SK-N-SH (cell line): ENCODE results near the gene MYH6. TPM values are rescaled to one million over a fixed set of nuclear protein-coding genes. Genes with fewer than 3 reads are reported as not detected.

Source experiments
- CTCF ChIA-PET: fragments of 300-600, 350-600 bp; formaldehyde crosslinking; extraction: SDS; loops from one replicate; lab custom pipeline; 2021; lab: Yijun Ruan, JAX
- POLR2A ChIA-PET: fragments of 350-600 bp; sonication (Branson Sonifier 250); formaldehyde crosslinking; extraction: SDS; loops from one replicate; lab custom pipeline; 2020; ENCODE audit warnings: antibody characterized with exemption, inconsistent platforms; lab: Yijun Ruan, JAX
- DNase-seq: peaks from one replicate; pipeline ENCODE4 v3.0.0; 2012
- H2AFZ ChIP-seq: fragments of 200-600 bp; sonication (generic); 2 replicates; pipeline ENCODE4 v1.8.1; 2016; ENCODE audit warnings: antibody characterized with exemption, mild to moderate bottlenecking, low read depth
- H3F3A ChIP-seq: fragments of 200-600 bp; sonication (generic); replicated peaks from 2 replicates; pipeline ENCODE3; 2016; ENCODE audit warnings: antibody characterized with exemption, mild to moderate bottlenecking; ENCODE audit not compliant: insufficient read depth
- H3K27ac ChIP-seq, 2 experiments: fragments of 200-500 bp in 1 of 2; fragments of 200-600 bp in 1 of 2; sonication (Bioruptor generic) in 1 of 2; sonication (generic), shearing (Covaris generic) in 1 of 2; 2 replicates each; pipeline versions ENCODE4 v1.5.1 to v1.6.1; 2014 to 2016; ENCODE audit warnings: low read depth in 2 of 2, inconsistent platforms in 1 of 2, low read length in 1 of 2, mild to moderate bottlenecking in 1 of 2, mixed read lengths in 1 of 2
- H3K27me3 ChIP-seq: fragments of 200-600 bp; sonication (generic), shearing (Covaris generic); 2 replicates; pipeline ENCODE4 v1.6.1; 2016; ENCODE audit warnings: mixed run types; ENCODE audit not compliant: insufficient read depth
- H3K36me3 ChIP-seq, 2 experiments: fragments of 200-500 bp in 1 of 2; fragments of 200-600 bp in 1 of 2; sonication (Bioruptor generic) in 1 of 2; sonication (generic) in 1 of 2; replicated peaks in 1 of 2; 2 replicates each; pipeline versions ENCODE3 to v1.5.1; 2014 to 2016; ENCODE audit warnings: low read length in 1 of 2, mild to moderate bottlenecking in 1 of 2; ENCODE audit not compliant: insufficient read depth in 2 of 2, control insufficient read depth in 1 of 2
- H3K4me1 ChIP-seq, 2 experiments: fragments of 200-500 bp in 1 of 2; fragments of 200-600 bp in 1 of 2; sonication (Bioruptor generic) in 1 of 2; sonication (generic), shearing (Covaris generic) in 1 of 2; 2 replicates each; pipeline versions ENCODE4 v1.5.1 to v1.6.1; 2014 to 2016; ENCODE audit warnings: low read depth in 1 of 2, low read length in 1 of 2, mixed run types in 1 of 2; ENCODE audit not compliant: insufficient read depth in 2 of 2, control insufficient read depth in 1 of 2
- H3K4me2 ChIP-seq: fragments of 200-600 bp; sonication (generic), shearing (Covaris generic); 2 replicates; pipeline ENCODE4 v1.6.1; 2017; ENCODE audit warnings: mixed run types
- H3K4me3 ChIP-seq, 2 experiments: fragments of 200-500 bp in 1 of 2; fragments of 200-600 bp in 1 of 2; sonication (Bioruptor generic) in 1 of 2; sonication (generic), shearing (Covaris generic) in 1 of 2; 2 replicates each; pipeline versions ENCODE4 v1.5.1 to v1.8.1; 2014 to 2016; ENCODE audit warnings: low read depth in 2 of 2, inconsistent platforms in 1 of 2, low read length in 1 of 2, mild to moderate bottlenecking in 1 of 2, mixed read lengths in 1 of 2, moderate library complexity in 1 of 2
- H3K79me2 ChIP-seq: fragments of 200-600 bp; sonication (generic); 2 replicates; pipeline ENCODE4 v1.8.1; 2017; ENCODE audit warnings: mild to moderate bottlenecking; ENCODE audit not compliant: insufficient read depth
- H3K9ac ChIP-seq: fragments of 200-600 bp; sonication (generic); 2 replicates; pipeline ENCODE4 v1.6.1; 2017; ENCODE audit warnings: mixed run types
- H3K9me2 ChIP-seq: fragments of 200-600 bp; sonication (generic); 2 replicates; pipeline ENCODE4 v1.6.1; 2017; ENCODE audit warnings: mixed run types
- H3K9me3 ChIP-seq: fragments of 200-600 bp; sonication (generic); 2 replicates; pipeline ENCODE4 v1.6.1; 2017; ENCODE audit warnings: mixed run types, mild to moderate bottlenecking, moderate library complexity
- H4K20me1 ChIP-seq: fragments of 200-600 bp; sonication (generic); 2 replicates; pipeline ENCODE4 v1.6.1; 2017; ENCODE audit warnings: mild to moderate bottlenecking, mixed run types; ENCODE audit not compliant: insufficient read depth
- EP300 ChIP-seq, 2 experiments: IDR thresholded peaks; 2 replicates each; pipeline versions ENCODE4 v1.4.0 to v1.6.1; 2012; ENCODE audit warnings: borderline replicate concordance in 1 of 2, low read depth in 1 of 2, low read length in 1 of 2
- EZH2phosphoT487 ChIP-seq: fragments of 200-600 bp; sonication (generic); IDR thresholded peaks from 2 replicates; pipeline ENCODE4 v1.6.1; 2017; ENCODE audit warnings: low read depth, mixed run types, mild to moderate bottlenecking, antibody characterized with exemption, moderate library complexity, borderline replicate concordance
- FOSL2 ChIP-seq: IDR thresholded peaks from 2 replicates; pipeline ENCODE4 v1.4.0; 2012; ENCODE audit warnings: low read depth, mild to moderate bottlenecking, moderate library complexity, borderline replicate concordance
- FOXM1 ChIP-seq: IDR thresholded peaks from 2 replicates; pipeline ENCODE4 v1.4.0; 2012; ENCODE audit warnings: low read depth, mild to moderate bottlenecking
- GABPA ChIP-seq: IDR thresholded peaks from 2 replicates; pipeline ENCODE4 v1.4.0; 2012; ENCODE audit warnings: low read depth, mild to moderate bottlenecking
- GATA2 ChIP-seq: sonication (generic); formaldehyde crosslinking; IDR thresholded peaks from 2 replicates; pipeline ENCODE4 v1.5.0; 2020; ENCODE audit warnings: mild to moderate bottlenecking, missing genetic modification reagents
- NRF1 ChIP-seq: IDR thresholded peaks from 2 replicates; pipeline ENCODE4 v1.6.1; 2012; ENCODE audit warnings: low read depth, mild to moderate bottlenecking, low read length
- POLR2AphosphoS5 ChIP-seq: IDR thresholded peaks from 2 replicates; pipeline ENCODE4 v1.6.1; 2012; ENCODE audit warnings: low read depth, low read length
- SIN3A ChIP-seq: IDR thresholded peaks from 2 replicates; pipeline ENCODE4 v1.6.1; 2012; ENCODE audit warnings: low read depth, mild to moderate bottlenecking, low read length, moderate library complexity, borderline replicate concordance
- SMC3 ChIP-seq: IDR thresholded peaks from 2 replicates; pipeline ENCODE4 v1.6.1; 2012; ENCODE audit warnings: low read depth, low read length, improper control_type of control experiment
- TCF12 ChIP-seq: IDR thresholded peaks from 2 replicates; pipeline ENCODE4 v1.4.0; 2012
- YY1 ChIP-seq: IDR thresholded peaks from 2 replicates; pipeline ENCODE4 v1.4.0; 2012; ENCODE audit warnings: low read depth, mild to moderate bottlenecking
- WGBS: methylation state at CpG from one replicate; pipeline ENCODE4 v1.1.6; 2017; ENCODE audit warnings: low lambda C conversion rate; 5-methylcytosine and 5-hydroxymethylcytosine counted together
- polyA plus RNA-seq, 3 experiments: library from polyadenylated mRNA; depleted of rRNA; stranded (reverse); fragments of >200 nt; gene quantifications; 2 replicates each; pipeline ENCODE4 v1.2.3, GENCODE V29; 2012
- TF ChIP-seq, protein P1 (sequence below): fragments of 200-600 bp; sonication (generic); IDR thresholded peaks from 2 replicates; pipeline ENCODE4 v1.6.1; 2017; ENCODE audit warnings: antibody characterized with exemption, mild to moderate bottlenecking, moderate library complexity
- TF ChIP-seq, protein P2 (sequence below): IDR thresholded peaks from 2 replicates; pipeline ENCODE4; 2012
- TF ChIP-seq, protein P3 (sequence below): IDR thresholded peaks from 2 replicates; pipeline ENCODE4 v1.4.0; 2012; ENCODE audit warnings: low read depth

MYH6 gene
- polyA plus RNA-seq, 1 of the 3 experiments (the other 2 are of a cell fraction): not detected

DNA sequence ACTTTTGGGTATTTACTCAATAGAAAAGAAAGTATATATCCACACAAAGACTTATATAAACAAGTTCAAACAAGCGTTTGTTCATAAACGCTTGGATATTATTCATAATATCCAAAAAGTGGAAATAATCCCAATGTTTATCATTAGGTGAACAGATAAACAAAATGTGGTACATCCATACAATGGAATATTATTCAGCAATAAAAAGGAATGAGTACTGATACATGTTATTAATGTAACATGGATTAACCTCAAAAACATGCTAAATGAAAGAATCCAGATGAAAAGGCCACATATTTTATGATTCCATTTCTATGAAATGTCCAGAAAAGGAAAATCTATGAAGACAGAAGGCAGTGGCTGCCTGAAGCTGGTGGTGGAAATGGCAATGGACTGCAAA, 44.2 kb upstream of the MYH6 start:
- Histone ChIP-seq H3K27ac (no peak overlapping the region), H3K79me2 (no peaks in the 10 kb centered on the region), H3K9me3 (no peaks in the 10 kb centered on the region), H3K27me3 (no peaks in the 10 kb centered on the region; the same call in 1 of the 2 replicates), H3K4me3 (no peak overlapping the region), H3K4me2 (no peak overlapping the region), H2AFZ (no peak overlapping the region), H3K9ac (no peak overlapping the region), H3K36me3 (no peaks in the 10 kb centered on the region), H3K4me1 (peaks cover 0 to 7% of the 10 kb centered on the region in 2 experiments; a peak in 2 of 4 replicates), H3K9me2 (no peaks in the 10 kb centered on the region), H4K20me1 (no peaks in the 10 kb centered on the region), H3F3A (no peaks in the 10 kb centered on the region)
- WGBS: 71% methylated on average over 2 of the region's 2 CpGs
- no peak for TF ChIP-seq NRF1
- no peak for TF ChIP-seq POLR2AphosphoS5
- ChIA-PET POLR2A (no interaction called here), CTCF (interaction anchor here (1.0 kb wide), 1 partner anchor 16 kb away, joined by 3 read pairs; no protein-coding TSS in a partner anchor)
- DNase-seq: no peak

DNA sequence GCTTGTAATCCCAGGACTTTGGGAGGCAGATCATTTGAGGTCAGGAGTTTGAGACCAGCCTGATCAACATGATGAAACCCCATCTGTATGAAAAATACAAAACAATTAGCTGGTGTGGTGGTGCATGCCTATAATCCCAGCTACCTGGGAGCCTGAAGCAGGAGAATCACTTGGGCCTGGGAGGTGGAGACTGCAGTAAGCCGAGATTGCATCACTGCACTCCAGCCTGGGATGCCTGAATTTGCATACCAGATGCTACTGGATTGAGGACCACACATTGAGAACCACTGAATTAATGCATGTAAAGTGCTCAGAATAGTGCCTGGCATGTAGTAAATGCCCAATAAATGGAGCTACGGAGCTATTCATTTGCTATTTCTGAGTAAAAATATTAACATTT, 42.3 kb upstream of the MYH6 start:
- Histone ChIP-seq H3K4me1 (peaks cover 0 to 7% of the 10 kb centered on the region in 2 experiments; a peak in 2 of 4 replicates), H3F3A (no peaks in the 10 kb centered on the region), H2AFZ (no peak overlapping the region), H3K9me2 (no peaks in the 10 kb centered on the region), H3K9me3 (no peaks in the 10 kb centered on the region), H3K9ac (no peak overlapping the region), H3K79me2 (no peaks in the 10 kb centered on the region), H3K36me3 (no peaks in the 10 kb centered on the region), H3K4me2 (no peak overlapping the region), H3K4me3 (no peak overlapping the region), H4K20me1 (no peaks in the 10 kb centered on the region), H3K27ac (no peak overlapping the region), H3K27me3 (no peaks in the 10 kb centered on the region; the same call in 1 of the 2 replicates)
- WGBS: 23% methylated on average over 2 of the region's 2 CpGs
- TF ChIP-seq SIN3A: no peak
- TF ChIP-seq SMC3: no peak
- no peak for TF ChIP-seq YY1
- TF ChIP-seq FOXM1: no peak
- TF ChIP-seq, protein P1, sequence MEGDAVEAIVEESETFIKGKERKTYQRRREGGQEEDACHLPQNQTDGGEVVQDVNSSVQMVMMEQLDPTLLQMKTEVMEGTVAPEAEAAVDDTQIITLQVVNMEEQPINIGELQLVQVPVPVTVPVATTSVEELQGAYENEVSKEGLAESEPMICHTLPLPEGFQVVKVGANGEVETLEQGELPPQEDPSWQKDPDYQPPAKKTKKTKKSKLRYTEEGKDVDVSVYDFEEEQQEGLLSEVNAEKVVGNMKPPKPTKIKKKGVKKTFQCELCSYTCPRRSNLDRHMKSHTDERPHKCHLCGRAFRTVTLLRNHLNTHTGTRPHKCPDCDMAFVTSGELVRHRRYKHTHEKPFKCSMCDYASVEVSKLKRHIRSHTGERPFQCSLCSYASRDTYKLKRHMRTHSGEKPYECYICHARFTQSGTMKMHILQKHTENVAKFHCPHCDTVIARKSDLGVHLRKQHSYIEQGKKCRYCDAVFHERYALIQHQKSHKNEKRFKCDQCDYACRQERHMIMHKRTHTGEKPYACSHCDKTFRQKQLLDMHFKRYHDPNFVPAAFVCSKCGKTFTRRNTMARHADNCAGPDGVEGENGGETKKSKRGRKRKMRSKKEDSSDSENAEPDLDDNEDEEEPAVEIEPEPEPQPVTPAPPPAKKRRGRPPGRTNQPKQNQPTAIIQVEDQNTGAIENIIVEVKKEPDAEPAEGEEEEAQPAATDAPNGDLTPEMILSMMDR: no peak
- TF ChIP-seq GABPA: no peak
- no peak for TF ChIP-seq TCF12
- no peak for TF ChIP-seq EZH2phosphoT487
- no peak for TF ChIP-seq FOSL2
- TF ChIP-seq GATA2 (CRISPR knock-in tag): no peak
- TF ChIP-seq, protein P2, sequence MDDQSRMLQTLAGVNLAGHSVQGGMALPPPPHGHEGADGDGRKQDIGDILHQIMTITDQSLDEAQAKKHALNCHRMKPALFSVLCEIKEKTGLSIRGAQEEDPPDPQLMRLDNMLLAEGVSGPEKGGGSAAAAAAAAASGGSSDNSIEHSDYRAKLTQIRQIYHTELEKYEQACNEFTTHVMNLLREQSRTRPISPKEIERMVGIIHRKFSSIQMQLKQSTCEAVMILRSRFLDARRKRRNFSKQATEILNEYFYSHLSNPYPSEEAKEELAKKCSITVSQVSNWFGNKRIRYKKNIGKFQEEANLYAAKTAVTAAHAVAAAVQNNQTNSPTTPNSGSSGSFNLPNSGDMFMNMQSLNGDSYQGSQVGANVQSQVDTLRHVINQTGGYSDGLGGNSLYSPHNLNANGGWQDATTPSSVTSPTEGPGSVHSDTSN: no peak
- no peak for TF ChIP-seq EP300 (IDR thresholded peaks at IDR 0.05; ENCODE audit: borderline replicate concordance in 1 of 2, low read depth in 1 of 2, low read length in 1 of 2)
- TF ChIP-seq, protein P3, sequence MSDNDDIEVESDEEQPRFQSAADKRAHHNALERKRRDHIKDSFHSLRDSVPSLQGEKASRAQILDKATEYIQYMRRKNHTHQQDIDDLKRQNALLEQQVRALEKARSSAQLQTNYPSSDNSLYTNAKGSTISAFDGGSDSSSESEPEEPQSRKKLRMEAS: no peak
- TF ChIP-seq NRF1: no peak
- POLR2A ChIA-PET: no interaction called here
- CTCF ChIA-PET: interaction anchor here (1.7 kb wide), 1 partner anchor 18 kb away, joined by 3 read pairs; no protein-coding TSS in a partner anchor
- no peak for DNase-seq
